GM18907 (cell line): Measurements from ENCODE around the gene URB1.
"Not testable (repeated sequence)": the region's sequence is repeated elsewhere in the genome, so short reads cannot be mapped to it uniquely, and the experiment has no call there.

ENCODE experiments used
- ATAC-seq: cut with Tn5 transposase; IDR thresholded peaks from one replicate; pipeline ENCODE4 v1.9.1; 2021; ENCODE audit warnings: mild to moderate bottlenecking, moderate library complexity; ENCODE audit not compliant: unreplicated experiment

Gene URB1, protein sequence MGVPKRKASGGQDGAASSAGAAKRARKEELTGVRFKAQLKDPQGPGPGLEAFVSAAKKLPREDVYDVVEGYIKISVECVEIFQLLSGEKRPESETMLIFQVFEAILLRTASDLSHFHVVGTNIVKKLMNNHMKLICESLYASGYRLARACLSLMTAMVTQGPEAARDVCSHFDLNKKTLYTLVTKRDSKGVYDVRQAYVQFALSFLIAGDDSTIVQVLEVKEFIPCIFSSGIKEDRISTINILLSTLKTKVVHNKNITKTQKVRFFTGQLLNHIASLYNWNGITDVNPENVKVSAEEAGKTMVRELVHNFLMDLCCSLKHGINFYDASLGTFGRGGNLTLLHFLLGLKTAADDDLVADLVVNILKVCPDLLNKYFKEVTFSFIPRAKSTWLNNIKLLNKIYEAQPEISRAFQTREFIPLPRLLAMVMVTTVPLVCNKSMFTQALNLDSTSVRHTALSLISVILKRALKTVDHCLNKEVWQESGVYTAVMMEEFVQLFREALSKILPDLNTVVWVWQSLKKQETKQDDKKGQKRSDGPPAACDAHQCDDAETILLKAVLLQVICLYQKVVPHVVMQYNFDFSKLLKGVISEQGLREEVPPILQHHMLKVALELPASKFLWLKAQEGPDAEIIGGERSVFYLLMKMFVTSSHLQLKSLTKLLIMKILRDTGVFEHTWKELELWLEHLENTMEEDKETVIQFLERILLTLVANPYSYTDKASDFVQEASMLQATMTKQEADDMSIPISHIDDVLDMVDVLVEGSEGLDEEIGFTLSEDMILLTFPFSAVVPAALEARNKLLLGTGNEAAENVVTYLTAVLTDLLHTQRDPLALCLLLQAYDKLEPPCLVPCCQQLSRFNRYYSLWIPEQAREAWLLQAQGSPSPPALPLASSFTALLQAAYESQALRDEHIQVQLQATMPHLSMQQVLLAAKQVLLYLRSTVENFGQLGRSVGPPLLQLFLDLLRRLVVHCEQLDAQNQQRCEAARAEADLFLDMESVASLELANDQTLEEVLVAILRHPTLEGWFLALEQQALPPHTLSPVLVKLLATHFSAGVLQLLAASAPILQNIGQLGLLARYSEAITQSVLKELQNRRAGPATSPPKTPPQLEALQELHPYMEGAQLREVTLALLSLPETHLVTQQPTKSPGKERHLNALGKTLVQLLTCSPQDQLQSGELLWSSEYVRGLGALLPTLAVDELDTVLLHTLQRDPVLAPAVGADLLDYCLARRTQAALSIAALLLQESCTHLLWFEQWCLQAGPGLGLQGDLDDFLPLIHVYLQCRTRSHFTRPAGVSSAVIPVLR (N-terminal part only)

DNA sequence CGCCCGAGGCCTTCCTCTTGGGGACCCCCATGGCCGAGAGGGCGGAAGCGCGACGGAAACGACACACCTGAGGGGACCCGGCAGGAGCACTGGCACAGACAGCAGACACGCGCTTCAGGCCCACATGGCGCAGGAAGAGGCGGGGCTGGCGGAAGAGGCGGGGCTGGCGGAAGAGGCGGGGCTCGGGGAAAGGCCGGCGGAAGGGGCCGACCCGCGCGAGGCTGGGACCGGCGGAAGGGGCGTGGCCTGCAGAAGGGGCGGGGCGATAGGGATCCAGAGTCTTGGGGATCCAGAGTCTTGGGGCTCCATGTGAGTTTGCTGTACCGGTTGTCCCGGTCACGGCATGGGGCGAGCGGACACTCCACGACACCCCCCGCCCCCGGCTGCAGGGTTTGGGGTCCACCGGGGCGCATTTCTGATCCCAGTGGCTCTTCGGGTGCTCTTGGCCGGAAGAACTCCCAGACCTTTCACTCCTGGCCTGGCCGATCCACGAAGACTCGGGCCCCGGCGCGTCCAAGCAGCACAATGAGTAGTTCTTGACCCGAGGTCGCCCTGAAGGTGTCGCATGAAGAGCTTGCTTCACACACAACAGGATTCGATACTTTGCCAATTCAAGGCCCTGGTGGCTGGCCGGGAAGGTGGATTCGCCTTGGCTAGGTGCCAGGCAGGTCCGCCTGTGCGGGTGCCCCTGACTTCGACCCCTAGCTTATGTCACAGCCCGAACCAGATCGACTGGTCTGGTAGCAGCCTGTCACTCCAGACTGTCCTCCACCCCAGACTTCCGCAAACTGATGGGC is at the start of gene URB1:
Gene URB1, minus strand, starts transcription at position 133 of the 797 bp plus-strand sequence. Its CDS starts 102 bp downstream, at position 31.
- ATAC-seq, result peak; percentile 92

GRCh38 chr21:32437729-32438128 is 44.9 kb upstream of the URB1 start:
- no peak for ATAC-seq

GRCh38 chr21:32432982-32433660 is 40.3 kb upstream of the URB1 start:
- ATAC-seq, result not testable (repeated sequence)

- ATAC-seq, result no peak
These were observed 35.3 kb upstream of the URB1 start for GRCh38 chr21:32427958-32428623.

DNA sequence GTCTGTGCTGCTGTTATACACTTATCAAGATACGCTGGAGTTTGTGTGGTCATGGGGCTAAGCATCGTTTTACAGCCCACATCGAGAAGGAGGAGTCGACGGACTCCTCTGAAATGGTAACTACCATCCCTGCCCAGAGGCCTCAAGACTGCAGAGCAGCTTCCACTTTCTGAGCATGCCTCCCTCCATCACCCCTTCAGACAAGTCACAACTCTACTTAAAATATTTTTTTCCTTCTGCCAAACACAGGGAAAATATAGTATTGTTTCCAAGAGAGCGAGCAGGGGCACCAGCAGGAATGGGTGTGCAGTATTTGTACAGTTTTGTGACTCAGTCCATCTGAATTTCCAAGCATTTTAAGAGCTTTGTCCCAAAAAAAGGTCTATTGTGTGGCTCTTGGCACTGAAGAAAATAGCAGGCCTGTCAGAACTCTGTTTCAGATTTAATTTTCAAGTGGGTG is 33.8 kb upstream of the URB1 start:
- no peak for ATAC-seq

- ATAC-seq, result no peak
These were observed 33.3 kb upstream of the URB1 start for GRCh38 chr21:32426066-32426465.

- no peak for ATAC-seq
These were observed 32.8 kb upstream of the URB1 start for GRCh38 chr21:32425628-32426027.

GRCh38 chr21:32424674-32425073 is 31.9 kb upstream of the URB1 start:
- no peak for ATAC-seq

- ATAC-seq, result no peak
These were observed 31.4 kb upstream of the URB1 start for GRCh38 chr21:32424191-32424535.

GRCh38 chr21:32423320-32424190 is 30.7 kb upstream of the URB1 start:
- ATAC-seq, result no peak

DNA sequence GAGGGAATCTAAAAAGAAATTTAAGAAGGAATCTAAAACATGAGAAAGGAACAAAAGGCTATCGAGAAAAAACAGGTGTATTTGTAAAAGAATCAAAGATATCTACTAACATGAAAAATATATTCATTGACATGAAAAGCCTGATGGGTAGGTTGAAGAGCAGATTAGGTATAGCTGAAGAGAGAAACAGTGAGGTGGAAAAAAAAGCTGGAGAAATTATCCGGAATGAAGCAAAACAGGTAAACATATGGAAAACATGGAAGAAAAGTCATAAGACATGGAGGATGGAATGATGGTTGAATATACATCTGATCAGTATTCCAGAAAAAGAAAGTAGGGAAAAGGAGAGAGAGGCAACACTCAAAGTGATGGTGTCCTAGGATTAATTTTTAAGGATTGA is 29.3 kb upstream of the URB1 start:
- ATAC-seq, result no peak

- no peak for ATAC-seq
These were observed 25.3 kb upstream of the URB1 start for GRCh38 chr21:32418146-32418545.

DNA sequence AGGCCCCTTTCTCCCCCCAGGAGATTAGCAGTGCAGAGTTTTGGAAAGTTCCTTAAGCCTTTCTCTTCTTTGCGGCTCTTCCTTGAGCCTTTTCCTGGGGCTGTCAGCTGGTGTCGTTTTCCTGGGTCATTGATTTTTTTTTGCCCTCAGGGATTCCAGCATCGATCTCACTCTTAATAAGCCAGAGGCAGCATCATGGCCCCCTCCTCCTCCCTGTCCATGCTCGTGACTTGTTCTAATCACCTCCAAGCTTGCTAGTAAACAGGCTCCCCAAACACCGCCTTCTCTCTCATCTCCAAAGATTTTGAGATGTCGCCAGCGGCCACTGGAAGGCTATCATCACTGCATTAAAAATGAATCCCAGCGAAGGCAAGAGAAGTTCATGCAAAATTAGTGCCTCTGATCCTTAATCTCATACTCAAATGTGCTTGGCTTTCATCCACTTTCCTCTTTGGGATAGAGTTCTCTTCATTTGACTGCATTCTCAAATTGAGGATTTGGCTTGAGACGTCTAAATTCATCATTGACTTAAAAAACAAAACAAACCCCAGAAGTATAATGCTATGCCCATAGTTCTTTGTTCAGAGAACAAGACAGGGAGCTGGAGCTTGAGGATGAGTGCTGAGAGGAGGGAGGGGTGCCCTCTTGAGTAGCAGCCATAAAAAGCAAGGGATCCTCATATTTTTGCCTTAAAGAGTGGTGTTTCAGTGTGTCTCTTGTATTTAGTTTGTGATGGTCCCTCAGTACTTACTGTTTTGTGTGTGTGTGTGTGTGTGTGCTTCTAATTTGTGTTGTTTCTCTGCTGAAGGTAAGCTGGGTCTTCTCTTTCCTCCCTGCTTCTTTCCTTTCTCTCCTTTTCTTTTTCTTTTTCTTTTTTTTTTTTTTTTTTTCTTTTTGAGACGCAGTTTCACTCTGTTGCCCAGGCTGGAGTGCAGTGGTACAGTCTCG is 22.9 kb upstream of the URB1 start:
- ATAC-seq, result no peak

GRCh38 chr21:32414579-32415358 is 22.0 kb upstream of the URB1 start:
- ATAC-seq, result no peak

- ATAC-seq, result no peak
These were observed 21.1 kb upstream of the URB1 start for GRCh38 chr21:32413697-32414578.
